GM23248 (cell line): Measurements from ENCODE around the gene PKN2. TPM values are rescaled to one million over a fixed set of nuclear protein-coding genes. Genes with fewer than 3 reads are reported as not detected.

Experiments
- DNase-seq: peaks from one replicate; pipeline ENCODE4 v3.0.0-alpha.2; 2015
- H2AFZ ChIP-seq: fragments of 200-600 bp; sonication (generic); 2 replicates; pipeline ENCODE4 v1.6.1; 2016; ENCODE audit warnings: antibody characterized with exemption
- H3F3A ChIP-seq: fragments of 200-600 bp; sonication (generic); 2 replicates; pipeline ENCODE4 v1.6.1; 2016; ENCODE audit warnings: mild to moderate bottlenecking, antibody characterized with exemption, mixed run types; ENCODE audit not compliant: insufficient read depth
- H3K27ac ChIP-seq: fragments of 200-600 bp; sonication (generic); 2 replicates; pipeline ENCODE4 v1.5.1; 2016; ENCODE audit warnings: mild to moderate bottlenecking
- H3K27me3 ChIP-seq: fragments of 200-600 bp; sonication (generic); replicated peaks from 2 replicates; pipeline ENCODE4 v1.6.1; 2016; ENCODE audit warnings: mild to moderate bottlenecking; ENCODE audit not compliant: insufficient read depth
- H3K36me3 ChIP-seq: fragments of 200-600 bp; sonication (generic); 2 replicates; pipeline ENCODE4 v1.6.1; 2016; ENCODE audit warnings: low read depth, mild to moderate bottlenecking
- H3K4me1 ChIP-seq: fragments of 200-600 bp; sonication (generic); 2 replicates; pipeline ENCODE4 v1.6.1; 2016; ENCODE audit warnings: mild to moderate bottlenecking; ENCODE audit not compliant: insufficient read depth
- H3K4me2 ChIP-seq: fragments of 200-600 bp; sonication (generic); one replicate; pipeline ENCODE4 v1.6.1; 2016; ENCODE audit warnings: mild to moderate bottlenecking; ENCODE audit not compliant: unreplicated experiment
- H3K4me3 ChIP-seq: fragments of 200-600 bp; sonication (generic); 2 replicates; pipeline ENCODE4 v1.5.1; 2016; ENCODE audit warnings: mild to moderate bottlenecking
- H3K79me2 ChIP-seq: fragments of 200-600 bp; sonication (generic); 2 replicates; pipeline ENCODE4 v1.6.1; 2016; ENCODE audit warnings: mild to moderate bottlenecking; ENCODE audit not compliant: insufficient read depth
- H3K9ac ChIP-seq: fragments of 200-600 bp; sonication (generic); 2 replicates; pipeline ENCODE4 v1.6.1; 2016; ENCODE audit warnings: mild to moderate bottlenecking
- H3K9me2 ChIP-seq: fragments of 200-600 bp; sonication (generic); 2 replicates; pipeline ENCODE4 v1.6.1; 2016; ENCODE audit warnings: mixed run types, mild to moderate bottlenecking, moderate library complexity; ENCODE audit not compliant: insufficient read depth
- H3K9me3 ChIP-seq: fragments of 200-600 bp; sonication (generic); one replicate; pipeline ENCODE4 v1.6.1; 2017; ENCODE audit warnings: low read depth
- H4K20me1 ChIP-seq: fragments of 200-600 bp; sonication (generic); 2 replicates; pipeline ENCODE4 v1.6.0; 2016; ENCODE audit not compliant: insufficient read depth
- EZH2 ChIP-seq: fragments of 200-600 bp; sonication (generic); IDR thresholded peaks from 2 replicates; pipeline ENCODE4 v1.6.1; 2018; ENCODE audit warnings: antibody characterized with exemption, mild to moderate bottlenecking; ENCODE audit not compliant: insufficient read depth, poor library complexity, severe bottlenecking
- EZH2phosphoT487 ChIP-seq: fragments of 200-600 bp; sonication (generic); IDR thresholded peaks from 2 replicates; pipeline ENCODE4 v1.6.1; 2018; ENCODE audit warnings: antibody characterized with exemption, moderate library complexity, mild to moderate bottlenecking, low read depth; ENCODE audit not compliant: insufficient read depth
- WGBS, 2 experiments: methylation state at CpG; one replicate each; pipeline ENCODE4 v1.1.6; 2015 to 2017; ENCODE audit warnings: low lambda C conversion rate in 2 of 2, low coverage in 1 of 2; ENCODE audit errors: missing lambda C conversion rate in 2 of 2; 5-methylcytosine and 5-hydroxymethylcytosine counted together
- in situ Hi-C: fragments of 300-500 bp; cut with MboI; formaldehyde crosslinking; loops from 2 replicates; pipeline ENCODE4 v1.15.0; 2020
- polyA plus RNA-seq: library from polyadenylated mRNA; unstranded; fragments of >200 nt; fragmentation: Nextera tagmentation; extraction: Ambion mirVana; gene quantifications from 2 replicates; pipeline ENCODE4 v1.2.1, GENCODE V29; 2016
- total RNA-seq: library from RNA; depleted of rRNA; stranded (reverse); fragments of >200 nt; shearing (Covaris generic); gene quantifications from 2 replicates; pipeline ENCODE4 v1.2.3, GENCODE V29; 2014

The PKN2 gene
- total and polyA plus RNA-seq, 2 experiments from 2014 or later, result 24.0 to 32.6 TPM

- WGBS, 2 experiments, result 99% methylated on average over 6 of the region's 6 CpGs
- Histone ChIP-seq H3K27ac (no peak overlapping the region), H3K9me2 (no peaks in the 10 kb centered on the region), H3F3A (no peaks in the 10 kb centered on the region), H3K27me3 (no peaks in the 10 kb centered on the region), H3K4me2 (no peak overlapping the region), H3K79me2 (no peaks in the 10 kb centered on the region), H3K4me3 (no peak overlapping the region), H3K36me3 (peaks cover 13% of the 10 kb centered on the region; the same call in 1 of the 2 replicates), H4K20me1 (no peaks in the 10 kb centered on the region), H3K9me3 (no peaks in the 10 kb centered on the region), H3K9ac (no peak overlapping the region), H2AFZ (no peak overlapping the region), H3K4me1 (no peaks in the 10 kb centered on the region)
- TF ChIP-seq EZH2phosphoT487 (no peak), EZH2 (no peak)
- in situ Hi-C loops, result no loop called here
- no peak for DNase-seq
Measured at GRCh38 chr1:88784551-88784950, 100.5 kb downstream of the PKN2 start.

- Histone ChIP-seq H3K4me3 (no peak overlapping the region), H3K36me3 (0 out of 2 replicates have a peak, but pooled peaks cover 6% of the 10 kb centered on the region), H3K9me2 (no peaks in the 10 kb centered on the region), H3K4me1 (no peaks in the 10 kb centered on the region), H3K9me3 (no peaks in the 10 kb centered on the region), H2AFZ (no peak overlapping the region), H3K79me2 (no peaks in the 10 kb centered on the region), H3K4me2 (no peak overlapping the region), H4K20me1 (no peaks in the 10 kb centered on the region), H3K9ac (no peak overlapping the region), H3F3A (no peaks in the 10 kb centered on the region; the same call in 1 of the 2 replicates), H3K27me3 (no peaks in the 10 kb centered on the region), H3K27ac (no peak overlapping the region)
- in situ Hi-C loops, result no loop called here
- TF ChIP-seq EZH2 (no peak), EZH2phosphoT487 (no peak)
- no peak for DNase-seq
- WGBS, 2 experiments, result 98% methylated on average over 3 of the region's 3 CpGs
Measured at GRCh38 chr1:88787023-88787903, 103.2 kb downstream of the PKN2 start.

- Histone ChIP-seq H3F3A (no peaks in the 10 kb centered on the region; the same call in 1 of the 2 replicates), H4K20me1 (no peaks in the 10 kb centered on the region), H3K4me3 (no peak overlapping the region), H3K27me3 (no peaks in the 10 kb centered on the region), H3K4me2 (no peak overlapping the region), H3K9me2 (no peaks in the 10 kb centered on the region), H3K4me1 (no peaks in the 10 kb centered on the region), H2AFZ (no peak overlapping the region), H3K9me3 (no peaks in the 10 kb centered on the region), H3K36me3 (peaks cover 9% of the 10 kb centered on the region), H3K9ac (no peak overlapping the region), H3K27ac (peak overlapping the region; percentile 31; the same call in 1 of the 2 replicates), H3K79me2 (no peaks in the 10 kb centered on the region)
- peak; percentile 33 for DNase-seq
- 89 to 94% methylated on average over 4 of the region's 4 CpGs for WGBS, 2 experiments
- in situ Hi-C loops, result no loop called here
- no peak for TF ChIP-seq EZH2phosphoT487
- no peak for TF ChIP-seq EZH2
Measured at GRCh38 chr1:88791192-88791591, 107.1 kb downstream of the PKN2 start.

DNA sequence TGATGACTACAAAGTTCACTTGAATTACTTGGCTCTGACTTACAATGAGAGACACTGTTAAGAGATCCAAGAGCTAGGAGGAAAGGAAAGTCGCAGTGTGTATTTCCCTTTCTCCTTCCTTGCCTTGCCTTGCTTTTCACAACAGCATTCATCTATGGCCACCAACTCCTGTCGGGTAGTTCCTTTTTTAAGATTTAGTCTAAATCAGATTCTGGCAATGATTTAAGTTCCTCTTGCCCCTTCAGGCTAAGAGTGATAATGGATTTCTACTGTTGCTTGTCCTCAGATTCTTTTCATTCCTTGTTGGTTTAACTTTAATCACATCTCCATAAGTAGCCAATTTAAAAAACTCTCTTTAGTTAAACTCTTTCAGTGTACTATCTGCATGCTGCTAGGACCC is 115.4 kb downstream of the PKN2 start:
- Histone ChIP-seq H3K4me3 (no peak overlapping the region), H3K9ac (no peak overlapping the region), H3K27me3 (no peaks in the 10 kb centered on the region), H3K9me2 (no peaks in the 10 kb centered on the region), H3K4me2 (no peak overlapping the region), H3F3A (peaks cover 29% of the 10 kb centered on the region), H3K79me2 (no peaks in the 10 kb centered on the region; the same call in 1 of the 2 replicates), H3K27ac (no peak overlapping the region), H4K20me1 (no peaks in the 10 kb centered on the region), H3K9me3 (no peaks in the 10 kb centered on the region), H2AFZ (no peak overlapping the region), H3K36me3 (peaks cover 14% of the 10 kb centered on the region; the same call in 1 of the 2 replicates), H3K4me1 (peaks cover 17% of the 10 kb centered on the region)
- TF ChIP-seq EZH2 (no peak), EZH2phosphoT487 (no peak)
- no peak for DNase-seq
- 97 to 100% methylated on average over 2 of the region's 2 CpGs for WGBS, 2 experiments
- in situ Hi-C loops, result no loop called here
